HTR-8/SVneo (cell line): ENCODE results near the gene GNG7.
"Not testable (repeated sequence)": the region's sequence is repeated elsewhere in the genome, so short reads cannot be mapped to it uniquely, and the experiment has no call there.

Experiments used
- DNase-seq: peaks from one replicate; pipeline ENCODE4 v3.0.0; 2011; ENCODE audit warnings: low spot score, mixed read lengths; ENCODE audit not compliant: insufficient read length
- FAIRE-seq: peaks from 2 replicates; lab custom pipeline; 2011; peaks lifted over from hg19 to GRCh38; lab: Jason Lieb, UNC

GNG7 gene

DNA sequence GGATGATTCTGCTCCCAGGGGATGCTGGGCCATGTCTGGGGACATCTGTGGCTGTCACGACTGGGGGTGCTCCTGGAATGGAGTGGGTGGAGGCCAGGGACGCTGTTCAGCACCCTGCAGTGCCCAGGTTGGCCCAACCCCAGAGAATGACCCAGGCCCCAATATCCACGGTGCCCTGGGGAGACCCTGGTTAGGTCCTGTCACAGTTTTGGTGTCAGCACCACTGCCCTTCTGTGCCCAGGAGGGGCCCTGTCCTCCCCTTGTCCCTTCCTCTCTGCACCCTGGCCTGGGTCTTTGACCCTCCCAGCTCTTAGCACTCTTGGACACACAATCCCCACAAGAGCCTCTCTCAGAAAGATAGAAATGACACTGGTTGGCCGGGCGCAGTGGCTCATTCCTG, 141.3 kb downstream of the GNG7 start:
- FAIRE-seq, result no peak
- DNase-seq, result no peak

- no peak for FAIRE-seq
- no peak for DNase-seq
Measured at GRCh38 chr19:2560369-2560768, 142.1 kb downstream of the GNG7 start.

GRCh38 chr19:2558543-2558942, 144.0 kb downstream of the GNG7 start:
- FAIRE-seq, result no peak
- no peak for DNase-seq

- not testable (repeated sequence) for FAIRE-seq, DNase-seq
Measured at GRCh38 chr19:2558131-2558530, 144.4 kb downstream of the GNG7 start.

DNA sequence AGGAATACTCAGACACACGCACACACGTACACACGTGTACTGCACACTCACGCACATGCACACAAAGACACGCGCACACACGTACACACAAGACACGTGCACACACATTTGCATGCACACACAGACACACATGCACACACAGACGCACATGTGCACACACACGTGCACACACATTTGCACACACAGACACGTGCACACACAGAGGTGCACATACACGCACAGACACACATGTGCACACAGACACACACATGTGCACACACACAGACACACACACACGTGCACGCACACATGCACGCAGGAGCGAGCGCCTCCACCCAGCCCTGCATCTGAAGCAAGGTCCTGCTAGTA, 145.4 kb downstream of the GNG7 start:
- DNase-seq (no peak), FAIRE-seq (peak; percentile 85)

GRCh38 chr19:2556221-2557092, 146.0 kb downstream of the GNG7 start:
- DNase-seq, result no peak
- no peak for FAIRE-seq

DNA sequence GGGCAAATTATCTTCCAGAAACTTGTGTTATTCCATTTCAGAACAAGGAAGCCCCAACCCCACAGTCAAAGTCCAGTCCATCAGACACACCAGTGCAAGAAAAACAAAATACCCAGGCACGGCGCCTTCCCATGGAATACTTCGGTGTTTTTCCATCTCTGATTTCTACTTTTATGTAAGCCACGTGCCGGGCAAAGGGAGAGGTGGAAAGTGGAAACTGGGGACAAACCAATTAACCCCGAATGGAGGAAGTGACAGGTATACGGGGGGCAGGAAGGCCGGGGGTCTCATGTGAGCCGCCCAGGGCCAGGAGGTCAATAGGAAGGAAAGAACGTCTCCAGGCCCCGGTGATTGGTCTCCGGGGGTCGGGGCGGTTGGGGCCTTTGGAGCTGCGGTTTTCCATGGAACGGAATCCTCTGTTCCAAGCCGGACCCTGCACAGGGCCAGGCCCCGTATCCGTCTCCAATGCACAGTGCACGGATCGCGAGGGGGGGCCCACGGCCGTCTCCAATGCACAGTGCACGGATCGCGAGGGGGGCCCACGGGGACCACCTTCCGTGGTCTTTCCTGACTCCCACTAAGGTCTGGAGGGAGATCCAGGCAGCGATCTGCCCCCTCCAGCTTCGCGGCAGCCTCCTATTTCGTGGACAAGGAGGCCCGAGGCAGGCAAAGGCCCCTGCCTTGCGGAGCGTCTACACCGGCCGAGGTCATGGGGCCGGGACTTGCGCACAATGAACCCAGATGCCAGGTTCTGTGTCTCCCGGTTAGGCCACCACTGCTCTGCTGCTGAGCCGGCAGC, 146.9 kb downstream of the GNG7 start:
- DNase-seq, result no peak
- FAIRE-seq, result no peak

DNA sequence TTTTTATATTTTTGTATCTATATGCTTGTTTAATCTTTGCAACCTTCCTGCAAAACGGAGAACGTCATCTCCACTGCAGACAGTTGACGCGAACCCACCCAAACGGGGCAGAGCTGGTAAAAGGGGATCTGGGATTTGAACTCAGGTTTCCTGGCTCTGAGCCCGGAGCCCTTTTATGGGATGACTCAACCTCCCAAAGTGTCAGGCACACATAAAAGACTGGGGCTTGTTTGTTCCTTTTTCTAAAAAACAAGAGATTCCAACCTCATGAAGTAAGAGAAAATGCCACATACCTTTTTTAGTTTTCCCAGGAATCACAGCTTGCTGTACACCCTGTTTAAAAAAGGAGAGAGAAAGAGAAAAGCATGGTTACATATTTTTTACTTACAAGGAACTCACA, 147.6 kb downstream of the GNG7 start:
- no peak for DNase-seq
- FAIRE-seq, result no peak

GRCh38 chr19:2553510-2553909, 149.0 kb downstream of the GNG7 start:
- FAIRE-seq, result no peak

DNA sequence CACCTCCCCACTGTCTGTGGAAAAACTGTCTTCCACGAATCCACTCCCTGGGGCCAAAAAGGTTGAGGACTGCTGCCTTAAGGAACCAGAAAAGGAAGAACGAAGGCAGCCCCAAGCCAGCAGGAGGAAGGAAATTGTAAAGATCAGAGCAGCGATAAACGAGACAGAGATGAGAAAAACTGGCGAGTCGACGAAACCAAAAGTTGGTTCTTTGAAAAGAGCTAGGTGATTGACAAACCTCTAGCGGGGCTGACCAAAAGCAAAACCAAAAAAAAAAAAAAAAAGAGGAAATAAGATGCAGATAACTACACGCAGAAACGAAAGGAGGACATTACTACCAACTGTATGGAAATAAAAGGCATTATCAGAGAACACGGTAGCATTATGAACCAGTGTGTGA, 149.6 kb downstream of the GNG7 start:
- FAIRE-seq (no peak), DNase-seq (no peak)

More at GRCh38 chr19:2553510-2553909, 149.0 kb downstream of the GNG7 start:
- DNase-seq, result no peak

DNA sequence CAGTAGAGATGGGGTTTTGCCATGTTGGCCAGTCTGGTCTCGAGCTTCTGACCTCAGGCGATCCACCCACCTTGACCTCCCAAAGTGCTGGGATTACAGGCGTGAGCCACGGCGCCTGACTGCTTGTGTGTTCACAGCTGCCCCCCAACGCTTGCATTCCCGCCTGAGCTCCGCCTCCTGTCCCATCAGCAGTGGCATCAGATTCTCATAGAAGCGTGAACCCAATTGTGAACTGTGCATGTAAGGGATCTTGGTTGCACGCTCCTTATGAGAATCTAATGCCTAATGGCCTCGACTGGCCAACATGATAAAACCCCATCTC, 150.7 kb downstream of the GNG7 start:
- no peak for FAIRE-seq
- DNase-seq, result no peak

- DNase-seq (no peak), FAIRE-seq (no peak)
Measured at GRCh38 chr19:2551172-2551863, 151.2 kb downstream of the GNG7 start.

GRCh38 chr19:2550431-2551171, 151.9 kb downstream of the GNG7 start:
- FAIRE-seq, result no peak
- DNase-seq, result no peak

GRCh38 chr19:2549701-2550191, 152.7 kb downstream of the GNG7 start:
- DNase-seq (no peak), FAIRE-seq (no peak)

DNA sequence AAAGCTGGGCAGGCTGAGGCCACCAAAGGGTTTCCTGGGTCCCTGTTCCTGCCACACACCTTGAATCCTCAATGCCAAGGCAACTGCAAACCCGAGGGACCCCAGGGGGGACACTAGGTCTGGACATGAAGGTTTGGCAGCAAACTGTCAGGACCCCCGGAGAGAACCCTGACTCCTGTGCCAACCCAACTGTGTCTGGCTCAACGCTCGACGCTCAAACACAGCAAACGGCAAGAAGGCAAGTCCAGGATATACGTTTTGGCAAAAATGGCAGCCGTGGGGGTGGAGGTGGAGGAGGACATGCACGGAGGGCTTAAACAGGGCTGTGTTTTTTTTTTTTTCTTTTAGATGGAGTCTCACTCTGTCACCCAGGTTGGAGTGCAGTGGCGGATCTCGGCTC, 153.5 kb downstream of the GNG7 start:
- DNase-seq, result no peak
- no peak for FAIRE-seq

DNA sequence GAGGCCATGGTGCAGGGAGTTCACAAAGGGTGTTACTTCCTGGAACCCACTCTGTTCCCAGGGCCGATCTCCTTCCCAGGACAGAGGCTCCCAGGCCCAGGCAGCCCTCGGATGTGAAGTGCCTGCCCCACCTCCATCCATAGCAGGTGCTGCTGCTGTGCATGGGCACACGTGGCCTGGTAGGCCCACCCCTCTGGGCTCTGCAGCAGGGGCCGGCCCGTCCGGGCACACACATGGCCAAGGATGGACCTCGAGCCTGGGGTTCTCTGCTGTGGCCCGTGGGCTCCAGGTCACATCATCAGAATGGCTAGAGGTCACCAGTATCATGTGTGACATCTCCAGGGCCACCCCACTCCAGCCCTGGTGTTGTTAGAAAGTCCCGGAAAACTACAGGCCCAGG, 154.8 kb downstream of the GNG7 start:
- no peak for DNase-seq
- no peak for FAIRE-seq

DNA sequence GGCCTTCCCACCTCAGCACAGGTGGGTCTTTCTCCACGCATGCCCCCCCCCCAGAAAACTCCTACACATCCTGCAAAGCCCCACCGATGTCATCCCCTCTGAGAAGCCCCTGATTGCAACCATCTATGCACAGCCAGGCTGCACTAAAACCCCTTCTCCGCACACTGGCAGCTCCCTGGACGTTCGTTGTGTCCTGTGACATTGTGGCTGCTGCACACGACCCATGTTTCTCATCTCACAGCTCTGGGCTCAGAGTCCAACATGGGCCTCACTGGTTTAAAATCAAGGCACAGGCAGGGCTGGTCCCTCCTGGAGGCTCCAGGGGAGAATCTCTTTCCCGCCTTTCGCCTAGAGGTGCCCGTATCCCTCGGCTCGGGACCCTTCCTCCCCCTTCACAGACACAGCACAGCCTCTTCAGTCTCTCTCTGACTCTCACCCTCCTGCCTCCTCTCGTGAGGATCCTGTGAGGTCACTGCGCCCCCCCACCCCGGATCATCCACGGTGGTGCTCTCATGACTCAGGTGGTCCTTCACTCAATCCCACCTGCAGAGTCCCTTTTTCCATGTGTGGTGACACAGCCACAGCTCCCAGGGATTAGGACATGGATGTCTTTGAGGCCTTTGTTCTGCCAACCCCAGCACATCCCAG, 155.3 kb downstream of the GNG7 start:
- DNase-seq (no peak), FAIRE-seq (no peak)

GRCh38 chr19:2546128-2547032, 156.1 kb downstream of the GNG7 start:
- no peak for FAIRE-seq
- DNase-seq, result no peak
